Neural crest cell (in vitro differentiated cells): Measurements from ENCODE around the gene TCEANC. TPM values are rescaled to one million over a fixed set of nuclear protein-coding genes. Genes with fewer than 3 reads are reported as not detected.

Experiments used
- DNase-seq: peaks from one replicate; pipeline ENCODE4 v3.0.0; 2021; ENCODE audit warnings: low read depth, mixed read lengths, low spot score
- H3K27ac Mint-ChIP-seq: one replicate; pipeline ENCODE4 v1.8.0; 2021; ENCODE audit warnings: mild to moderate bottlenecking, mixed read lengths; ENCODE audit not compliant: unreplicated experiment
- H3K27me3 Mint-ChIP-seq: 2 replicates; pipeline ENCODE4 v1.8.0; 2021; ENCODE audit warnings: low read depth, mild to moderate bottlenecking, mixed read lengths
- H3K36me3 Mint-ChIP-seq: 2 replicates; pipeline ENCODE4 v1.8.0; 2021; ENCODE audit warnings: low read depth, mild to moderate bottlenecking, mixed read lengths
- H3K4me1 Mint-ChIP-seq: 2 replicates; pipeline ENCODE4 v1.8.0; 2021; ENCODE audit warnings: mixed read lengths
- H3K4me3 Mint-ChIP-seq: one replicate; pipeline ENCODE4 v1.8.0; 2021; ENCODE audit warnings: mild to moderate bottlenecking, mixed read lengths
- H3K9me3 Mint-ChIP-seq: 2 replicates; pipeline ENCODE4 v1.8.0; 2021; ENCODE audit warnings: mixed read lengths
- CTCF ChIP-seq: fragments of 200-600 bp; sonication (generic); conservative IDR thresholded peaks from 2 replicates; pipeline ENCODE4 v1.5.0; 2021; ENCODE audit warnings: antibody characterized with exemption, mild to moderate bottlenecking
- total RNA-seq: library from RNA; stranded (reverse); gene quantifications from 2 replicates; pipeline ENCODE4 v1.2.1, GENCODE V29; 2021

The TCEANC gene
- total RNA-seq, 1 donor from 2014 or later: 4.6 TPM

GRCh38 chrX:13651150-13651549 lies 1.8 kb upstream of the TCEANC start:
- no peak overlapping the region for H3K27ac Mint-ChIP-seq

DNA sequence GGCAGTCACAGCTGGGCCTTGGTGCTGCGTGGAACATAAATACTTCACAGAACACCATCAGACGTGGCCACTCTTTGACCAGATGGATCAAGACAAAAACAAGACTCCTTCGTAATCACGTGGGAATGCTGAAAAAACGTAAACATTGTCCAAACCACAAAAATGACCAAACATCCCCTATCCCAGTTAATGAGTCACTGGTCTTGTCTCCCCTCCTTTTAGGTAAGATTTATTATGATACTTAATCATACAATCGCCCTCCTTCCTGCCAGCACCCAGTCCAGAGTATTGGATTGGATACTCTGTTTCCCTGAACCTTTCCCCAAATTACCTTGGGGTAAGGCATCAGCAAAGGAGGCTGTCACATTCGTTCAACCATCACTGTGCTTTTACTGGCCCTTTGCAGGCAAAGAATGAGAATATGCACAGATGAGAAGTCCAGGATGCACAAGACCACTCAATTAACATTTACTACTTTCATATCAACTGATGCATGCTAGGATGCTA lies 601 bp upstream of the TCEANC start:
- Mint-ChIP-seq H3K36me3 (peaks cover 2% of the 10 kb centered on the region), H3K4me1 (peaks cover 11% of the 10 kb centered on the region), H3K27ac (peak overlapping the region; percentile 84), H3K4me3 (peak overlapping the region; percentile 91), H3K27me3 (no peaks in the 10 kb centered on the region), H3K9me3 (no peaks in the 10 kb centered on the region)
- no peak for DNase-seq
- no peak for TF ChIP-seq CTCF

More at GRCh38 chrX:13651150-13651549, 1.8 kb upstream of the TCEANC start:
- no peak for DNase-seq
- no peaks in the 10 kb centered on the region for H3K9me3 Mint-ChIP-seq
- no peaks in the 10 kb centered on the region for H3K36me3 Mint-ChIP-seq
- peaks cover 13% of the 10 kb centered on the region for H3K4me1 Mint-ChIP-seq
- TF ChIP-seq CTCF: no peak
- no peak overlapping the region for H3K4me3 Mint-ChIP-seq
- no peaks in the 10 kb centered on the region for H3K27me3 Mint-ChIP-seq

DNA sequence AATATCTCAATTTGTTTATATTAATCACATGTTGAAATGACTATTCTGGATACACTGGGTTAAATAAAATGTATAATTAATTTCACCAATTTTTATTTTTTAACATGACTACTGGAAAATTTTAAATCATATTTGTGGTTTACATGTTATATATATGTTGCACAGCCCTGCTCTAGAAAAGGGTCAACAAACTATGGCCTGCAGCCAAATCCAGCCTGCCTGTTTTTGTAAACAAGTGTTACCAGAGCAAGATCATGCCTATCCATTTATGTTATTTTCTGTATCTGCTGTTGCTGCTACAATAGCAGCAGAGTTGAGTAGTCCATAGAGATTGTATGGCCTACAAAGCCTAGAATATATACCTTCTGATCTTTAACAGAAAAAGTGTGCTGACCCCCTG lies 1.2 kb downstream of the TCEANC start:
- H3K4me3 Mint-ChIP-seq: no peak overlapping the region
- no peaks in the 10 kb centered on the region for H3K9me3 Mint-ChIP-seq
- no peak for TF ChIP-seq CTCF
- H3K27me3 Mint-ChIP-seq: no peaks in the 10 kb centered on the region
- no peak overlapping the region for H3K27ac Mint-ChIP-seq
- no peak for DNase-seq
- peaks cover 13% of the 10 kb centered on the region for H3K4me1 Mint-ChIP-seq
- peaks cover 2% of the 10 kb centered on the region for H3K36me3 Mint-ChIP-seq

- TF ChIP-seq CTCF: no peak
- no peaks in the 10 kb centered on the region for H3K9me3 Mint-ChIP-seq
- no peaks in the 10 kb centered on the region for H3K27me3 Mint-ChIP-seq
Observed at GRCh38 chrX:13655674-13656073, 2.7 kb downstream of the TCEANC start.

DNA sequence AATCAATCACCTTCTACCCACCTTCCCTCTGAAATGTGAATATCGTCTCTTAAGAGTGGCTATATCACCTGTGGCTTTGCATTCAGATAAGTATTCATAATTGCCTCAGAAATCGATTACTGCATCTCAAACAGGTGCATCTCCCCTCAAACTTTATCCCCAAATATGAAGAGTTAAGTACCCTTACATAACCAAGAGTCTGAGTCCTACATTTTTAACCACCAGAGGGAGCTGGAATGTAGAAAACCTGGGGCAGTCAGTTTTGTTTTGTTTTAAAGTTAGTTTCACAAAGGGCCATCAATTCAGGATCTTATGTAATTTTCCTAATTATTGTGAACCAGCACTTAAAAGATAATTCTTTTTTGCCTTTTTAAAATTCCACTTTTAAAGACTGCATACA lies 5.7 kb downstream of the TCEANC start:
- peaks cover 9% of the 10 kb centered on the region for H3K4me1 Mint-ChIP-seq
- no peak overlapping the region for H3K4me3 Mint-ChIP-seq
- H3K27me3 Mint-ChIP-seq: no peaks in the 10 kb centered on the region
- H3K27ac Mint-ChIP-seq: no peak overlapping the region
- TF ChIP-seq CTCF: peak; percentile 73
- peaks cover 8% of the 10 kb centered on the region for H3K36me3 Mint-ChIP-seq
- no peaks in the 10 kb centered on the region for H3K9me3 Mint-ChIP-seq
- no peak for DNase-seq

More at GRCh38 chrX:13655674-13656073, 2.7 kb downstream of the TCEANC start:
- H3K4me3 Mint-ChIP-seq: no peak overlapping the region
- peaks cover 5% of the 10 kb centered on the region for H3K36me3 Mint-ChIP-seq
- H3K27ac Mint-ChIP-seq: no peak overlapping the region
- peaks cover 15% of the 10 kb centered on the region for H3K4me1 Mint-ChIP-seq
- no peak for DNase-seq

DNA sequence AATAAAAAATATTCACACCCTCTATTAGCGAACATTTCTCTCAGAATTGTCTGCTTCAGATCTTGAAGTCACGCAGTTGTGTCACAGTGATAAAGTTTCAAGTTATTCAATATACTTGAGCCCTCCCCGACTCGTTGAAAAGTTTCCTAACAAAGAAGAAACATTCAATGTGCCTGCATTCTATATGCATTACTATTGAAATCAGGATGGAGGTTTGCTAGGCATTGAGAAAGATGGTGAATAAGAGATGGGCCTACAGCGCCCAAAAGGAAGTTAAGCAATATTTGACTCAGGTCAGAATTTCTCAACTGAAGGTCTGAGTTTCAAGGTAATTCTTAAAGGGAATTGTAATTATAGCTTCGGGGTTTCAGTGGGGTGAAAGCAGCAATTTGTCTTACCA lies 6.1 kb downstream of the TCEANC start:
- Mint-ChIP-seq H3K27me3 (no peaks in the 10 kb centered on the region), H3K9me3 (no peaks in the 10 kb centered on the region), H3K4me1 (peaks cover 9% of the 10 kb centered on the region), H3K27ac (peak overlapping the region; percentile 67), H3K36me3 (peaks cover 8% of the 10 kb centered on the region), H3K4me3 (peak overlapping the region; percentile 28)
- DNase-seq: no peak
- TF ChIP-seq CTCF: no peak
